Fibroblast of the aortic adventitia (primary cell): ENCODE results near the gene SLIT3. TPM values are rescaled to one million over a fixed set of nuclear protein-coding genes. Genes with fewer than 3 reads are reported as not detected.

Experiments used
- DNase-seq: peaks from one replicate; pipeline ENCODE4 v3.0.0-alpha.2; 2010; ENCODE audit warnings: low read depth
- H3K4me3 ChIP-seq: 2 replicates; pipeline ENCODE4 v1.5.1; 2011; ENCODE audit warnings: low read depth, mild to moderate bottlenecking, control low read depth, low read length, moderate library complexity
- total RNA-seq: library from RNA; depleted of rRNA; stranded (reverse); fragments of >200 nt; gene quantifications from 2 replicates; pipeline ENCODE4 v1.2.3, GENCODE V29; 2012; ENCODE audit warnings: low replicate concordance
- TF ChIP-seq, protein P1 (sequence below): IDR thresholded peaks from 2 replicates; pipeline ENCODE4 v1.5.1; 2011; ENCODE audit warnings: mild to moderate bottlenecking, low read length, control low read depth, inconsistent platforms; ENCODE audit not compliant: insufficient read depth

SLIT3 gene
- total RNA-seq, 1 donor: 65.3 TPM

DNA sequence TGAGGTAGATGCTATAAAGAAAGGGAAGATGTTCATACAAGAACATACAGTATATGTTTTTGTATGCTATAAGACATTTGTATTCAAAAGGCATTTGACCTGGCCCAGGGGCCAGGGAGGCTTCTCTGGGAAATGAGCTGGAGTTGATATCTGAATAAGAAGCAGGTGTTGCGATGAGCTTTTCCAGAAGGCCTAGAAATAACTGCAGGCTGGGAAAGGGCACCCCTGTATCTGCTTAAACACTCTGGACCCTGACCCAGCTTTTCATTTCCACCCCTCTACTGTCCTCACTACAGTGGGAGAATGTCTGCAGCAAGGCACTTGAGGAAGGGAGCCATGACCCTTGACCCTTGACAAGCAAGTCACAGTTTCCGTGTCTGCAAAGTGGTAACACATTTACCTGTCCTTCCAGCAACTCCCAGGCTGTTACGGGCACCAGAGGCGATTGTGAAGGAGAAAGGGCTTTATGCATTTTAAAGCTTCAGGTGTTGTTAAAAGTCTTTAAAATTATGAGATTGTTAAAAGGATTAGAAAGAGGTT is 633.6 kb downstream of the SLIT3 start:
- TF ChIP-seq, protein P1, sequence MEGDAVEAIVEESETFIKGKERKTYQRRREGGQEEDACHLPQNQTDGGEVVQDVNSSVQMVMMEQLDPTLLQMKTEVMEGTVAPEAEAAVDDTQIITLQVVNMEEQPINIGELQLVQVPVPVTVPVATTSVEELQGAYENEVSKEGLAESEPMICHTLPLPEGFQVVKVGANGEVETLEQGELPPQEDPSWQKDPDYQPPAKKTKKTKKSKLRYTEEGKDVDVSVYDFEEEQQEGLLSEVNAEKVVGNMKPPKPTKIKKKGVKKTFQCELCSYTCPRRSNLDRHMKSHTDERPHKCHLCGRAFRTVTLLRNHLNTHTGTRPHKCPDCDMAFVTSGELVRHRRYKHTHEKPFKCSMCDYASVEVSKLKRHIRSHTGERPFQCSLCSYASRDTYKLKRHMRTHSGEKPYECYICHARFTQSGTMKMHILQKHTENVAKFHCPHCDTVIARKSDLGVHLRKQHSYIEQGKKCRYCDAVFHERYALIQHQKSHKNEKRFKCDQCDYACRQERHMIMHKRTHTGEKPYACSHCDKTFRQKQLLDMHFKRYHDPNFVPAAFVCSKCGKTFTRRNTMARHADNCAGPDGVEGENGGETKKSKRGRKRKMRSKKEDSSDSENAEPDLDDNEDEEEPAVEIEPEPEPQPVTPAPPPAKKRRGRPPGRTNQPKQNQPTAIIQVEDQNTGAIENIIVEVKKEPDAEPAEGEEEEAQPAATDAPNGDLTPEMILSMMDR: no peak
- no peak for DNase-seq
- H3K4me3 ChIP-seq: no peak overlapping the region

- no peak overlapping the region for H3K4me3 ChIP-seq
- TF ChIP-seq, protein P1: no peak
- no peak for DNase-seq
These were observed 634.6 kb downstream of the SLIT3 start for GRCh38 chr5:168666356-168666755.

GRCh38 chr5:168663276-168664004 is 637.5 kb downstream of the SLIT3 start:
- H3K4me3 ChIP-seq: no peak overlapping the region
- TF ChIP-seq, protein P1: no peak
- no peak for DNase-seq

GRCh38 chr5:168661593-168662485 is 639.1 kb downstream of the SLIT3 start:
- TF ChIP-seq, protein P1: no peak
- no peak for DNase-seq
- H3K4me3 ChIP-seq: no peak overlapping the region

- no peak for DNase-seq
- TF ChIP-seq, protein P1: no peak
- no peak overlapping the region for H3K4me3 ChIP-seq
These were observed 640.2 kb downstream of the SLIT3 start for GRCh38 chr5:168660691-168661090.

GRCh38 chr5:168659286-168659847 is 641.6 kb downstream of the SLIT3 start:
- TF ChIP-seq, protein P1: no peak
- DNase-seq: no peak
- H3K4me3 ChIP-seq: no peak overlapping the region
